Erythroblast (primary cell): ENCODE measurements around the gene MLLT1.

Experiments used
- GATA1 ChIP-seq: IDR thresholded peaks from 2 replicates; pipeline ENCODE4 v1.6.1; 2011; ENCODE audit warnings: low read depth, mild to moderate bottlenecking, control low read depth, low read length, moderate library complexity
- POLR2A ChIP-seq: IDR thresholded peaks from 2 replicates; pipeline ENCODE4 v1.6.1; 2011; ENCODE audit warnings: mild to moderate bottlenecking, low read length

GRCh38 chr19:6228551-6229215 lies 51.1 kb downstream of the MLLT1 start:
- TF ChIP-seq POLR2A, result no peak
- no peak for TF ChIP-seq GATA1
